Vagina (tissue), 2 donors: ENCODE data around the gene ENTHD1. TPM values are rescaled to one million over a fixed set of nuclear protein-coding genes. Genes with fewer than 3 reads are reported as not detected.
"Not testable (repeated sequence)": the region's sequence is repeated elsewhere in the genome, so short reads cannot be mapped to it uniquely, and the experiment has no call there.

Experiments
- DNase-seq, 2 donors: peaks; one replicate each; pipeline ENCODE4 v3.0.0-alpha.2; 2017; ENCODE audit errors: extremely low spot score in 2 of 2
- H3K27ac ChIP-seq: fragments of 200-600 bp; sonication (generic); one replicate; pipeline ENCODE4 v1.5.1; 2019
- H3K27me3 ChIP-seq: fragments of 200-600 bp; sonication (generic); one replicate; pipeline ENCODE4 v1.5.1; 2019
- H3K36me3 ChIP-seq, 2 donors: fragments of 200-600 bp; sonication (generic); one replicate each; pipeline ENCODE4 v1.5.1; 2017 to 2019
- H3K4me1 ChIP-seq: fragments of 200-600 bp; sonication (generic); one replicate; pipeline ENCODE4 v1.5.1; 2019
- H3K4me3 ChIP-seq, 2 donors: fragments of 200-600 bp; sonication (generic); 1 replicate in 1 of 2; 2 replicates in 1 of 2; pipeline ENCODE4 v1.5.1; 2016 to 2019
- H3K9me3 ChIP-seq: fragments of 200-600 bp; sonication (generic); one replicate; pipeline ENCODE4 v1.5.1; 2019
- CTCF ChIP-seq, 3 experiments: fragments of 450-650 bp in 2 of 3; fragments of 200-600 bp in 1 of 3; sonication (generic) in 1 of 3; IDR thresholded peaks; one replicate each; pipeline ENCODE4 v1.5.1; 2017 to 2019; ENCODE audit warnings: antibody characterized with exemption in 3 of 3, mild to moderate bottlenecking in 2 of 3, moderate library complexity in 2 of 3
- POLR2A ChIP-seq, 2 donors: fragments of 450-650 bp; IDR thresholded peaks; one replicate each; pipeline ENCODE4 v1.6.1; 2017; ENCODE audit warnings: antibody characterized with exemption in 2 of 2, mild to moderate bottlenecking in 2 of 2, moderate library complexity in 2 of 2
- POLR2AphosphoS5 ChIP-seq, 2 donors: sonication (generic); formaldehyde crosslinking; IDR thresholded peaks; one replicate each; pipeline ENCODE4 v1.9.0; 2017; ENCODE audit warnings: antibody characterized with exemption in 2 of 2, mild to moderate bottlenecking in 2 of 2, low read depth in 1 of 2; ENCODE audit not compliant: insufficient read depth in 1 of 2
- intact Hi-C: fragments of 100-400 bp; cut with DNase I; formaldehyde crosslinking; loops from one replicate; pipeline ENCODE4 v1.15.1; 2023
- total RNA-seq: library from RNA; depleted of rRNA; stranded (reverse); fragments of >200 nt; gene quantifications from one replicate; pipeline ENCODE4 v1.2.3, GENCODE V29; 2016

Gene ENTHD1
- total RNA-seq, 1 donor from 2014 or later = not detected

- Histone ChIP-seq H3K36me3 (no peaks in the 10 kb centered on the region), H3K27ac (no peak overlapping the region), H3K9me3 (no peaks in the 10 kb centered on the region), H3K27me3 (no peaks in the 10 kb centered on the region), H3K4me1 (no peaks in the 10 kb centered on the region), H3K4me3 (no peak overlapping the region)
- intact Hi-C loops = no loop called here
- TF ChIP-seq POLR2A (IDR thresholded peaks at IDR 0.05) (no peak), CTCF (IDR thresholded peaks at IDR 0.05) (no peak), POLR2AphosphoS5 (IDR thresholded peaks at IDR 0.05; ENCODE audit: insufficient read depth in 1 of 2, low read depth in 1 of 2) (no peak)
- no peak for DNase-seq
Observed at GRCh38 chr22:39883057-39883456, 10.5 kb downstream of the ENTHD1 start.

DNA sequence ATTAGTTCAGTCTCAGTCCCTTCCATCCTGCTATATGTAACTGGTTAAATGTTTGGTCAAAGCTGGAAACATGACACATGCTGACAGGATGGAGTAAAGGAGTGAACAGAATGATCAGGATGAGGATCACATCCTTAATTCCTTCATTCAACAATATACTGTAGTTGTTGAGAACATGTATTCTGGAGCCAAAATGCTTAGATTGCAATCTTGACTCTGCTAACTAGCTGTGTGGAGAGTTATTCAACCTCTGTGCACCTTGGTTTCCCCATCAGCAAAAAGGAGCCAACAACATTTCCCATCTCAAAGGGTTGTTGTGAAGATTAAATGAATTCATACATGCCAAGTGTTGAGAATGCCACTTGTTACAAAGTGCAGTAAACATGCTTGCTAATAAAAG is 12.8 kb downstream of the ENTHD1 start:
- TF ChIP-seq POLR2AphosphoS5 (IDR thresholded peaks at IDR 0.05; ENCODE audit: insufficient read depth in 1 of 2, low read depth in 1 of 2) (no peak), POLR2A (IDR thresholded peaks at IDR 0.05) (no peak), CTCF (IDR thresholded peaks at IDR 0.05) (no peak)
- no peaks in the 10 kb centered on the region for H3K9me3 ChIP-seq
- H3K4me3 ChIP-seq = no peak overlapping the region
- intact Hi-C loops = no loop called here
- no peaks in the 10 kb centered on the region for H3K36me3 ChIP-seq
- H3K4me1 ChIP-seq = no peaks in the 10 kb centered on the region
- H3K27ac ChIP-seq = no peak overlapping the region
- DNase-seq = no peak
- no peaks in the 10 kb centered on the region for H3K27me3 ChIP-seq

DNA sequence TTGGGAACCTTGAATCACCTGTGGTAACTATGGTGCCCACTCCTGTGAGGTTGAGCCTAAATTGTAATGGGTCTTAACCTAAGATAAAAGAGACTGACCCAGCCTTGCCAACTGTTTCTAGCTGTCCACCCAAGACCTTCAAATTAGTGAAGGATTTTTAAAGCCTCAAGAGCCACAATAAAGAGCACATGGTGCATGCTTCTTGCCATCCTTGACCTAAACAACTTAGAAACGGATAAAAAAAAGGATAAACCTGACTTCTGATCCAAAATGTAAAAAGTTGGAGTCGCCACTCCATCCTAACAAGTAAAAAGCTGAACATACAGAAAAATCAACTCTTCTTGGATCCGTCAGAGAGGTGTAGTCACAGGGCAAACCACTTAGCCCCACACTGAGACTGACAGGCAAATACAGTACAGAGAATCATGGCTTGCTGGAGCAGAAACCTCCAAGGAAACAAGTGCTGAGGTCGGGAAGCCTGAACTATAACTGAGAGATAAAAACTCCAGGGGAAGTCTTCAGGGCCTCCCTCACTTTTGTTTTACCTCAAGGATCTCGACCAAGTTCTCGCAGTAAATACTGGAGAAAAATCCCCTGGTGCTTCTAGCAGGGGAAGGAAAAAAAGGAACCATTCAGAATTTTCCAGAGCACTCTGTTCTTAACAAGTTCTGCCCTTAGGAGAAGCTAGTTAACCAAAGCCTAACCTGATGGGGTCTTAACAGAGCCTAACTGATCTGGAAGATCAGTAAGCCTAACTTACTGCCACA is 16.3 kb downstream of the ENTHD1 start:
- intact Hi-C loops = no loop called here

GRCh38 chr22:39875176-39875885 is 18.2 kb downstream of the ENTHD1 start:
- H3K36me3 ChIP-seq, H3K9me3 ChIP-seq, intact Hi-C loops, H3K27me3 ChIP-seq, H3K4me3 ChIP-seq, H3K4me1 ChIP-seq, DNase-seq, H3K27ac ChIP-seq: not testable (repeated sequence)

More for the DNA sequence above, 16.3 kb downstream of the ENTHD1 start:
- DNase-seq = no peak
- Histone ChIP-seq H3K27ac (no peak overlapping the region), H3K36me3 (no peaks in the 10 kb centered on the region), H3K4me1 (no peaks in the 10 kb centered on the region), H3K9me3 (no peaks in the 10 kb centered on the region), H3K4me3 (no peak overlapping the region), H3K27me3 (no peaks in the 10 kb centered on the region)
- TF ChIP-seq POLR2A (IDR thresholded peaks at IDR 0.05) = no peak

- no peak for TF ChIP-seq POLR2AphosphoS5 (IDR thresholded peaks at IDR 0.05; ENCODE audit: insufficient read depth in 1 of 2, low read depth in 1 of 2)
- no peak for TF ChIP-seq POLR2A (IDR thresholded peaks at IDR 0.05)
- TF ChIP-seq CTCF (IDR thresholded peaks at IDR 0.05) = no peak
- H3K9me3 ChIP-seq = no peaks in the 10 kb centered on the region
- DNase-seq = no peak
- H3K27ac ChIP-seq = no peak overlapping the region
- H3K4me3 ChIP-seq = no peak overlapping the region
- no peaks in the 10 kb centered on the region for H3K4me1 ChIP-seq
- intact Hi-C loops = no loop called here
- no peaks in the 10 kb centered on the region for H3K27me3 ChIP-seq
- no peaks in the 10 kb centered on the region for H3K36me3 ChIP-seq
Observed at GRCh38 chr22:39873965-39874364, 19.6 kb downstream of the ENTHD1 start.

DNA sequence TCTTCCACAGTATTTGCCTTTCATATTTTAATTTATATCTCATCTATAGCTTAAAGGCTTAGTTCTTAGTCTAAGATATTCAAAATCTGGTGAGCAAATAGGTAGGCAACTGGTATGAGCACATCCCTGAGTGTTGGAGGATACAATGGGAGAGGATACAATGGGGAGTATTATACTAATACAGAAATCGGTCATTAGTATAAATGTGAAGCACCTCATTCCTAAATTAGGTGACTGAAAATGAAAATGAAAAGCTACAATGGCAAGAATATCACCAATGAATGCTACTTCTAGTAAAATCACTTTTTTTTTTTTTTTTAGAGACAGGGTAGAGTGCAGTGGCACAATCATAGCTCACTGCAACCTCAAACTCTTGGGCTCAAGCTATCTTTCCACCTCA is 21.0 kb downstream of the ENTHD1 start:
- no peaks in the 10 kb centered on the region for H3K36me3 ChIP-seq

More for the DNA sequence above, 21.0 kb downstream of the ENTHD1 start:
- no peak overlapping the region for H3K4me3 ChIP-seq
- intact Hi-C loops = no loop called here
- H3K4me1 ChIP-seq = no peaks in the 10 kb centered on the region
- no peak overlapping the region for H3K27ac ChIP-seq
- no peaks in the 10 kb centered on the region for H3K27me3 ChIP-seq
- TF ChIP-seq POLR2A (IDR thresholded peaks at IDR 0.05) = no peak
- no peak for TF ChIP-seq POLR2AphosphoS5 (IDR thresholded peaks at IDR 0.05; ENCODE audit: insufficient read depth in 1 of 2, low read depth in 1 of 2)
- TF ChIP-seq CTCF (IDR thresholded peaks at IDR 0.05) = no peak
- no peaks in the 10 kb centered on the region for H3K9me3 ChIP-seq
- no peak for DNase-seq
